ENCODE measurements around the gene PDIK1L.

DNA sequence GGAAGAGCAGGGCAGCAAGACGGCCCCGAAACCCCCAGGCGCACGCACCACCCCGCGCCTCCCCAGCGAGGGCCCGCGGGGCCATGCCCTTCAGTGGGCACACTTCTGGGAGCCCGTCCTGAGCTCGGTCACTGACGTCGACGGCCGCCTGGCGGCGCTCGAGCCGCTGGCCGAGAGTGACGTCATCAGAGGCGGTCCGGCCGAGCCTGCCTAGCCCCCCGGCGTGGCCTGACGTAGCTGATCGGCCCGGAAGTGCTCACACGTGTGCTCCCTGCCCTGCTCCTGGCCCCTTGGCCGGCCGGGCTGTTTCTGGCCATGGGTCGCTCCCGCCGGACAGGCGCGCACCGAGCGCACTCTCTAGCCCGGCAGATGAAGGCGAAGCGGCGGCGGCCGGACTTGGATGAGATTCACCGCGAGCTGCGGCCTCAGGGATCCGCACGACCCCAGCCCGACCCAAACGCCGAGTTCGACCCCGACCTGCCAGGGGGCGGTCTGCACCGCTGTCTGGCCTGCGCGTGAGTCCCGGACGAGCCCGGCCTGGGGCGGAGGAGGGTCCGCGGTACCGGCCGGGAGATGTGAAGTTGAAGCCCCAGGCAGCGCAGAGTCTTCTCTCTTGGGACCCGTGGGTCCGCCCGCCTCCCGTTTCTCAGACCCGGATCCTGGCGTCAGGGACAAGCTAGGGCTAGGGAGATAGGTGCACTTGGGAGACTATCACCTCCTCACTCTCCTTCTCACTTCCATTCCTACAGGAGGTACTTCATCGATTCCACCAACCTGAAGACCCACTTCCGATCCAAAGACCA lies 58.2 kb downstream of the PDIK1L start, which contains the start of gene ZNF593:
- TF ChIP-seq, protein P1, sequence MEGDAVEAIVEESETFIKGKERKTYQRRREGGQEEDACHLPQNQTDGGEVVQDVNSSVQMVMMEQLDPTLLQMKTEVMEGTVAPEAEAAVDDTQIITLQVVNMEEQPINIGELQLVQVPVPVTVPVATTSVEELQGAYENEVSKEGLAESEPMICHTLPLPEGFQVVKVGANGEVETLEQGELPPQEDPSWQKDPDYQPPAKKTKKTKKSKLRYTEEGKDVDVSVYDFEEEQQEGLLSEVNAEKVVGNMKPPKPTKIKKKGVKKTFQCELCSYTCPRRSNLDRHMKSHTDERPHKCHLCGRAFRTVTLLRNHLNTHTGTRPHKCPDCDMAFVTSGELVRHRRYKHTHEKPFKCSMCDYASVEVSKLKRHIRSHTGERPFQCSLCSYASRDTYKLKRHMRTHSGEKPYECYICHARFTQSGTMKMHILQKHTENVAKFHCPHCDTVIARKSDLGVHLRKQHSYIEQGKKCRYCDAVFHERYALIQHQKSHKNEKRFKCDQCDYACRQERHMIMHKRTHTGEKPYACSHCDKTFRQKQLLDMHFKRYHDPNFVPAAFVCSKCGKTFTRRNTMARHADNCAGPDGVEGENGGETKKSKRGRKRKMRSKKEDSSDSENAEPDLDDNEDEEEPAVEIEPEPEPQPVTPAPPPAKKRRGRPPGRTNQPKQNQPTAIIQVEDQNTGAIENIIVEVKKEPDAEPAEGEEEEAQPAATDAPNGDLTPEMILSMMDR (conservative IDR thresholded peaks at IDR 0.05 in 1 of 2, IDR thresholded peaks at IDR 0.05 in 1 of 2; ENCODE audit: extremely low read depth in 1 of 2, insufficient read depth in 1 of 2, low read depth in 1 of 2, low read length in 2 of 2): peak; percentile 83 to 94
- no peak for TF ChIP-seq EZH2 (IDR thresholded peaks at IDR 0.05; ENCODE audit: borderline replicate concordance, low read length)
